Panc1 (cell line): ENCODE data around the gene CALR. TPM values are rescaled to one million over a fixed set of nuclear protein-coding genes. Genes with fewer than 3 reads are reported as not detected.

Source experiments
- ATAC-seq: fragments of 200-7000 bp; cut with Tn5 transposase; 2 replicates; pipeline ENCODE4 v1.9.1; 2020; ENCODE audit warnings: mild to moderate bottlenecking, moderate library complexity
- BruUV-seq: library from RNA; stranded (reverse); fragments of 400-500 nt; replicated peaks from 2 replicates; lab custom pipeline; 2021; lab: Mats Ljungman, UMichigan
- CTCF ChIA-PET: fragments of 300-600 bp; sonication (Branson Sonifier 250); formaldehyde crosslinking; loops from one replicate; lab custom pipeline; 2022; ENCODE audit warnings: antibody characterized with exemption; lab: Charles Lee
- POLR2A ChIA-PET: fragments of 300-600 bp; sonication (Branson Sonifier 250); formaldehyde crosslinking; loops from one replicate; lab custom pipeline; 2022; ENCODE audit warnings: antibody characterized with exemption; lab: Charles Lee
- DNase-seq: peaks from one replicate; pipeline ENCODE4 v3.0.0-alpha.2; 2010; ENCODE audit warnings: low read depth, low spot score
- H3K27ac ChIP-seq: 2 replicates; pipeline ENCODE4 v1.5.1; 2011; ENCODE audit warnings: mild to moderate bottlenecking, low read length, inconsistent platforms
- H3K27me3 ChIP-seq: fragments of 200-500 bp; sonication (Bioruptor generic); 2 replicates; pipeline ENCODE4 v1.6.0; 2014; ENCODE audit warnings: low read length, inconsistent platforms; ENCODE audit not compliant: control insufficient read depth, insufficient read depth
- H3K36me3 ChIP-seq: fragments of 200-500 bp; sonication (Bioruptor generic); 2 replicates; pipeline ENCODE4 v1.5.1; 2014; ENCODE audit warnings: inconsistent platforms, mild to moderate bottlenecking, low read length, moderate library complexity; ENCODE audit not compliant: control insufficient read depth, insufficient read depth
- H3K4me1 ChIP-seq: 2 replicates; pipeline ENCODE4 v1.5.1; 2011; ENCODE audit warnings: inconsistent platforms, mild to moderate bottlenecking, low read length, moderate library complexity; ENCODE audit not compliant: control insufficient read depth, insufficient read depth
- H3K4me3 ChIP-seq, 2 experiments: 2 replicates each; pipeline ENCODE4 v1.5.1; 2011 to 2012; ENCODE audit warnings: low read depth in 2 of 2, low read length in 2 of 2, mild to moderate bottlenecking in 2 of 2, inconsistent platforms in 1 of 2, moderate library complexity in 1 of 2
- H3K9me3 ChIP-seq: fragments of 200-500 bp; sonication (Bioruptor generic); 2 replicates; pipeline ENCODE4 v1.5.1; 2014; ENCODE audit warnings: low read depth, mild to moderate bottlenecking, inconsistent platforms, low read length, moderate library complexity; ENCODE audit not compliant: control insufficient read depth, insufficient read depth
- POLR2AphosphoS5 ChIP-seq: IDR thresholded peaks from 2 replicates; pipeline ENCODE4 v1.6.1; 2012; ENCODE audit warnings: mild to moderate bottlenecking, low read depth, low read length, moderate library complexity
- SIN3A ChIP-seq: IDR thresholded peaks from 2 replicates; pipeline ENCODE4 v1.6.1; 2012; ENCODE audit warnings: low read depth, mild to moderate bottlenecking, low read length, moderate library complexity, borderline replicate concordance; ENCODE audit not compliant: insufficient read depth
- TCF7L2 ChIP-seq: IDR thresholded peaks from 2 replicates; pipeline ENCODE4 v1.6.1; 2011; ENCODE audit warnings: mild to moderate bottlenecking, low read depth, low read length, inconsistent platforms
- in situ Hi-C: cut with HindIII; loops from 2 replicates; pipeline ENCODE4 v1.10.0; 2016; ENCODE audit warnings: low sequenced_read_pairs, low pct_unique_long_range_greater_than_20kb
- intact Hi-C: fragments of 100-400 bp; cut with micrococcal nuclease; formaldehyde crosslinking; loops from one replicate; pipeline ENCODE4 v1.10.0; 2022; ENCODE audit not compliant: unreplicated experiment
- total RNA-seq: library from RNA; stranded (reverse); gene quantifications from one replicate; pipeline ENCODE4 v1.2.1, GENCODE V29; 2021; ENCODE audit not compliant: unreplicated experiment
- TF ChIP-seq, protein P1 (sequence below): fragments of 450-650 bp; IDR thresholded peaks from 2 replicates; pipeline ENCODE4 v1.5.1; 2017; ENCODE audit warnings: mild to moderate bottlenecking
- TF ChIP-seq, protein P2 (sequence below), 2 experiments: IDR thresholded peaks; 2 replicates each; pipeline ENCODE4 v1.6.1; 2011 to 2012; ENCODE audit warnings: low read depth in 2 of 2, control low read depth in 1 of 2, low read length in 1 of 2, mild to moderate bottlenecking in 1 of 2, moderate library complexity in 1 of 2; ENCODE audit not compliant: insufficient read depth in 1 of 2

CALR gene
- total RNA-seq, 1 experiment from 2014 or later, result 1,060 TPM

DNA sequence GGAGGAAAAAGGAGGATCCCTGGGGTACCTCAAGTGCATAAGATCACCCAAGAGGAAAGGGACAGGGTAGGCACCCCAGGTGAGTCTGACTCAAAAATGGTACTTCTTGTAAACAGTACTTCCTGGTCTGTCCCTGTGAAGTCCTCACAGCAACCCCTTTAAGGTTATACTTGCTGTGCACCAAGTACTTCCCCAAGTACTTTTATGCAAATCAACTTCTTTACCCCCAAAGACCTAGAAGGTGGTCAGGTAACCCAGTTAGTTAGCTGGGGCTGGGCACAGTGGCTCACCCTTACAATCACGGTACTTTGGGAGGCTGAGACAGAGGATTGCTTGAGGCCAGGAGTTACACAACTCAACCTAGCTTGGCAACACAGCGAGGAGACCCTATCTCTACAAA lies 2.5 kb downstream of the CALR start:
- in situ Hi-C loops, result no loop called here
- peaks cover 18% of the 10 kb centered on the region for H3K36me3 ChIP-seq
- ATAC-seq (no peak), DNase-seq (no peak)
- no TSS peak for BruUV-seq
- H3K27me3 ChIP-seq, result no peaks in the 10 kb centered on the region
- H3K9me3 ChIP-seq, result no peaks in the 10 kb centered on the region
- ChIA-PET POLR2A (interaction anchor here (0.6 kb wide), 1 partner anchor 9 kb away, joined by 3 read pairs; no protein-coding TSS in a partner anchor), CTCF (interaction anchor here (0.6 kb wide), 1 partner anchor 164 kb away, joined by 3 read pairs; no protein-coding TSS in a partner anchor)
- peaks cover 24% of the 10 kb centered on the region for H3K4me1 ChIP-seq
- peak overlapping the region; percentile 93 for H3K27ac ChIP-seq
- intact Hi-C loops, result no loop called here
- TF ChIP-seq, protein P1, sequence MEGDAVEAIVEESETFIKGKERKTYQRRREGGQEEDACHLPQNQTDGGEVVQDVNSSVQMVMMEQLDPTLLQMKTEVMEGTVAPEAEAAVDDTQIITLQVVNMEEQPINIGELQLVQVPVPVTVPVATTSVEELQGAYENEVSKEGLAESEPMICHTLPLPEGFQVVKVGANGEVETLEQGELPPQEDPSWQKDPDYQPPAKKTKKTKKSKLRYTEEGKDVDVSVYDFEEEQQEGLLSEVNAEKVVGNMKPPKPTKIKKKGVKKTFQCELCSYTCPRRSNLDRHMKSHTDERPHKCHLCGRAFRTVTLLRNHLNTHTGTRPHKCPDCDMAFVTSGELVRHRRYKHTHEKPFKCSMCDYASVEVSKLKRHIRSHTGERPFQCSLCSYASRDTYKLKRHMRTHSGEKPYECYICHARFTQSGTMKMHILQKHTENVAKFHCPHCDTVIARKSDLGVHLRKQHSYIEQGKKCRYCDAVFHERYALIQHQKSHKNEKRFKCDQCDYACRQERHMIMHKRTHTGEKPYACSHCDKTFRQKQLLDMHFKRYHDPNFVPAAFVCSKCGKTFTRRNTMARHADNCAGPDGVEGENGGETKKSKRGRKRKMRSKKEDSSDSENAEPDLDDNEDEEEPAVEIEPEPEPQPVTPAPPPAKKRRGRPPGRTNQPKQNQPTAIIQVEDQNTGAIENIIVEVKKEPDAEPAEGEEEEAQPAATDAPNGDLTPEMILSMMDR, result no peak
- TF ChIP-seq SIN3A, result no peak
- no peak for TF ChIP-seq POLR2AphosphoS5
- TF ChIP-seq, protein P2, sequence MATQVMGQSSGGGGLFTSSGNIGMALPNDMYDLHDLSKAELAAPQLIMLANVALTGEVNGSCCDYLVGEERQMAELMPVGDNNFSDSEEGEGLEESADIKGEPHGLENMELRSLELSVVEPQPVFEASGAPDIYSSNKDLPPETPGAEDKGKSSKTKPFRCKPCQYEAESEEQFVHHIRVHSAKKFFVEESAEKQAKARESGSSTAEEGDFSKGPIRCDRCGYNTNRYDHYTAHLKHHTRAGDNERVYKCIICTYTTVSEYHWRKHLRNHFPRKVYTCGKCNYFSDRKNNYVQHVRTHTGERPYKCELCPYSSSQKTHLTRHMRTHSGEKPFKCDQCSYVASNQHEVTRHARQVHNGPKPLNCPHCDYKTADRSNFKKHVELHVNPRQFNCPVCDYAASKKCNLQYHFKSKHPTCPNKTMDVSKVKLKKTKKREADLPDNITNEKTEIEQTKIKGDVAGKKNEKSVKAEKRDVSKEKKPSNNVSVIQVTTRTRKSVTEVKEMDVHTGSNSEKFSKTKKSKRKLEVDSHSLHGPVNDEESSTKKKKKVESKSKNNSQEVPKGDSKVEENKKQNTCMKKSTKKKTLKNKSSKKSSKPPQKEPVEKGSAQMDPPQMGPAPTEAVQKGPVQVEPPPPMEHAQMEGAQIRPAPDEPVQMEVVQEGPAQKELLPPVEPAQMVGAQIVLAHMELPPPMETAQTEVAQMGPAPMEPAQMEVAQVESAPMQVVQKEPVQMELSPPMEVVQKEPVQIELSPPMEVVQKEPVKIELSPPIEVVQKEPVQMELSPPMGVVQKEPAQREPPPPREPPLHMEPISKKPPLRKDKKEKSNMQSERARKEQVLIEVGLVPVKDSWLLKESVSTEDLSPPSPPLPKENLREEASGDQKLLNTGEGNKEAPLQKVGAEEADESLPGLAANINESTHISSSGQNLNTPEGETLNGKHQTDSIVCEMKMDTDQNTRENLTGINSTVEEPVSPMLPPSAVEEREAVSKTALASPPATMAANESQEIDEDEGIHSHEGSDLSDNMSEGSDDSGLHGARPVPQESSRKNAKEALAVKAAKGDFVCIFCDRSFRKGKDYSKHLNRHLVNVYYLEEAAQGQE (IDR thresholded peaks at IDR 0.05; ENCODE audit: insufficient read depth in 1 of 2, low read depth in 2 of 2, low read length in 1 of 2), result no peak
- TF ChIP-seq TCF7L2, result no peak
- H3K4me3 ChIP-seq, result peak overlapping the region; percentile 96 to 97

DNA sequence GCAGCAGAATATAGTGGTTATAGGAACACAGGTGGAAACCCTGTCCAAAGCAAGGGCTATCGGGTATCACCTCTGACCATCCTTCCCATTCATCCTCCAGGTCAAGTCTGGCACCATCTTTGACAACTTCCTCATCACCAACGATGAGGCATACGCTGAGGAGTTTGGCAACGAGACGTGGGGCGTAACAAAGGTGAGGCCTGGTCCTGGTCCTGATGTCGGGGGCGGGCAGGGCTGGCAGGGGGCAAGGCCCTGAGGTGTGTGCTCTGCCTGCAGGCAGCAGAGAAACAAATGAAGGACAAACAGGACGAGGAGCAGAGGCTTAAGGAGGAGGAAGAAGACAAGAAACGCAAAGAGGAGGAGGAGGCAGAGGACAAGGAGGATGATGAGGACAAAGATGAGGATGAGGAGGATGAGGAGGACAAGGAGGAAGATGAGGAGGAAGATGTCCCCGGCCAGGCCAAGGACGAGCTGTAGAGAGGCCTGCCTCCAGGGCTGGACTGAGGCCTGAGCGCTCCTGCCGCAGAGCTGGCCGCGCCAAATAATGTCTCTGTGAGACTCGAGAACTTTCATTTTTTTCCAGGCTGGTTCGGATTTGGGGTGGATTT lies 5.1 kb downstream of the CALR start:
- Histone ChIP-seq H3K36me3 (peaks cover 27% of the 10 kb centered on the region), H3K27ac (no peak overlapping the region), H3K27me3 (no peaks in the 10 kb centered on the region), H3K4me1 (peaks cover 25% of the 10 kb centered on the region), H3K9me3 (no peaks in the 10 kb centered on the region), H3K4me3 (no peak overlapping the region)
- ATAC-seq (no peak), DNase-seq (no peak)
- TSS peak; percentile 37 for BruUV-seq
- ChIA-PET POLR2A (no interaction called here), CTCF (interaction anchor here (0.6 kb wide), 1 partner anchor 486 kb away, joined by 9 read pairs; no protein-coding TSS in a partner anchor)
- in situ Hi-C loops (no loop called here), intact Hi-C loops (no loop called here)
- TF ChIP-seq POLR2AphosphoS5 (no peak), TCF7L2 (no peak), SIN3A (no peak)
- TF ChIP-seq, protein P1, result no peak
- TF ChIP-seq, protein P2 (IDR thresholded peaks at IDR 0.05; ENCODE audit: insufficient read depth in 1 of 2, low read depth in 2 of 2, low read length in 1 of 2), result no peak
